Body of pancreas (tissue), 4 donors: Measurements from ENCODE around the gene MICAL1. TPM values are rescaled to one million over a fixed set of nuclear protein-coding genes. Genes with fewer than 3 reads are reported as not detected.

Source experiments
- ATAC-seq: fragments of 150-250 bp; one replicate; pipeline ENCODE4 v1.9.1; 2016
- DNase-seq, 4 donors: peaks; one replicate each; pipeline ENCODE4 v3.0.0-alpha.2; 2019
- H3K27ac ChIP-seq, 4 donors: fragments of 200-600 bp; sonication (generic); 1 replicate in 3 of 4; 2 replicates in 1 of 4; pipeline versions ENCODE4 v1.5.1 to v1.6.1; 2016 to 2019; ENCODE audit warnings: mild to moderate bottlenecking in 1 of 4, mixed read lengths in 1 of 4, moderate library complexity in 1 of 4
- H3K27me3 ChIP-seq, 2 donors: fragments of 200-600 bp; sonication (generic); one replicate each; pipeline ENCODE4 v1.6.0; 2016; ENCODE audit warnings: mild to moderate bottlenecking in 1 of 2
- H3K36me3 ChIP-seq, 2 donors: fragments of 200-600 bp; sonication (generic); replicated peaks in 1 of 2; 2 replicates each; pipeline ENCODE4 v1.5.1; 2016; ENCODE audit warnings: low read depth in 2 of 2; ENCODE audit not compliant: insufficient read depth in 1 of 2
- H3K4me1 ChIP-seq: fragments of 200-600 bp; sonication (generic); one replicate; pipeline ENCODE4 v1.6.0; 2016
- H3K4me3 ChIP-seq, 2 donors: fragments of 200-600 bp; sonication (generic); 1 replicate in 1 of 2; 2 replicates in 1 of 2; pipeline ENCODE4 v1.5.1; 2016 to 2019
- H3K9me3 ChIP-seq, 3 donors: fragments of 200-600 bp; sonication (generic); 1 replicate in 2 of 3; 2 replicates in 1 of 3; pipeline ENCODE4 v1.5.1; 2016
- CTCF ChIP-seq, 7 experiments: fragments of 450-650 bp in 4 of 7; fragments of 200-600 bp in 3 of 7; sonication (generic) in 3 of 7; IDR thresholded peaks; one replicate each; pipeline ENCODE4 v1.5.1; 2016 to 2019; ENCODE audit warnings: antibody characterized with exemption in 7 of 7
- POLR2A ChIP-seq, 3 donors: fragments of 450-650 bp; IDR thresholded peaks; one replicate each; pipeline ENCODE4 v1.6.1; 2016; ENCODE audit warnings: antibody characterized with exemption in 3 of 3, mild to moderate bottlenecking in 2 of 3
- WGBS, 2 donors: methylation state at CpG; one replicate each; pipeline ENCODE4 v1.1.5; 2017; 5-methylcytosine and 5-hydroxymethylcytosine counted together
- intact Hi-C: fragments of 100-400 bp; cut with DNase I; formaldehyde crosslinking; loops from one replicate; pipeline ENCODE4 v1.15.1; 2023
- total RNA-seq, 2 donors: library from RNA; depleted of rRNA; stranded (reverse); fragments of >200 nt; gene quantifications; one replicate each; pipeline ENCODE4 v1.1.0, GENCODE V29; 2016

MICAL1 gene
- total RNA-seq, 2 donors from 2014 or later = 16.1 to 26.0 TPM

GRCh38 chr6:109448615-109449014 is 7.0 kb downstream of the MICAL1 start:
- H3K36me3 ChIP-seq = no peaks in the 10 kb centered on the region
- 45 to 63% methylated on average over 5 to 7 of the region's 7 CpGs for WGBS, 2 donors
- H3K27me3 ChIP-seq = no peaks in the 10 kb centered on the region
- no peak overlapping the region for H3K4me3 ChIP-seq
- H3K4me1 ChIP-seq = no peaks in the 10 kb centered on the region
- H3K27ac ChIP-seq = no peak overlapping the region
- intact Hi-C loops = no loop called here
- TF ChIP-seq POLR2A (IDR thresholded peaks at IDR 0.05) (no peak), CTCF (IDR thresholded peaks at IDR 0.05) (no peak)
- DNase-seq (no peak), ATAC-seq (no peak)
- H3K9me3 ChIP-seq = no peaks in the 10 kb centered on the region

DNA sequence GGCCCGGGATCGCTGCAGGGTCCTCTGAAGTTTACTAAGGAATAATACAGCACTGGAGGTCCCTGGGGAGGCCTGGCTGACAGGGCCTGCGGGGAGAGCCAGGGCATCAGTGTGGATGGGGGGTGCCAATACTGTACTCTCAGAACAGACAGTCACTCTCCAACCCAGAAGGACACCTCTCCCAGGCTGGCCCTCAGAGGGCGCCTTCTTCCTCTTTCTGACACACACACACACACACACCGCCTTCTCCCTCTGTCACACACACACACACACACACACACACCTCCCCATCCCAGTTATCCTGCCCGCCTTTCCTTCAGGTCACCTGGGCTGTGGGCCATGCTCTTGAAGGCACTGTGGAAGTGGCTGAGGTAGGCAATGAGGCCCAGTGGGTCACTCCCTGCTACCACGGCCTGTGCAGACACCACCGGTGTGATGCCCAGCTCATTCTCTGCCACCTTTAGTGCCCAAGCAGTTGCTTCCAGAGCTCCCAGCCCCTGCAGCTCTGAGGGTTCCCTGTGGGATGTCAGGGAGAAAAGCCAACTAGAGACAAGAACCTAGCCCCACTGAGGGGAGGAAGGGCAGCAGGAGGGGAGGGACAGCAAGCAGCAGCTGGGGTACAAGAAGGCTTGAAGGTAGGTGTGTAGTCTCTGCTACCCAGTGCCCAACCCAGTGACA is 7.6 kb downstream of the MICAL1 start:
- TF ChIP-seq POLR2A (IDR thresholded peaks at IDR 0.05) = no peak
- TF ChIP-seq CTCF (IDR thresholded peaks at IDR 0.05) = no peak
- Histone ChIP-seq H3K36me3 (no peaks in the 10 kb centered on the region), H3K4me1 (peaks cover under 1% of the 10 kb centered on the region), H3K4me3 (no peak overlapping the region), H3K27ac (no peak overlapping the region), H3K9me3 (no peaks in the 10 kb centered on the region), H3K27me3 (no peaks in the 10 kb centered on the region)
- DNase-seq (no peak), ATAC-seq (no peak)
- 69 to 81% methylated on average over 8 of the region's 8 CpGs for WGBS, 2 donors
- intact Hi-C loops = no loop called here

DNA sequence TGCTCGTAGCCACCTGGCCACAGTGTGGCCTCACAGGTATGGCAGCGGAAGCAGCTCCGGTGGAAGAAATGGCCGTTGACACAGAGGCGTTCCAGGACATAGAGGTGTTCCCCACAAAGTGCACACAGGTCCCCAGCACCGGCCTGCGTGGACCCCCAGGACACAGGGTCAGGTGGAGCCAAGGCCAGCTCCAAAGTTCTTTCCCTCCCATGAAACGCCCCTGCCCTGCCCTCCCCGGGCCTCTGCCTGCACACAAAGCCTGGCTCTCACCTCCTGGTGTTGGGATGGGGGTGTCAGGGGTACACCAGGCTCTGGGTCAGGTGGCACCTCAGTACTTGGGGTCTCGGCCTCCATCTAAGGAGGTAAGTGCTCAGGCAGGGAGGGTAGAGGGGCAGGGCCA is 8.5 kb downstream of the MICAL1 start:
- intact Hi-C loops = no loop called here
- DNase-seq = no peak
- Histone ChIP-seq H3K27ac (no peak overlapping the region), H3K9me3 (no peaks in the 10 kb centered on the region), H3K27me3 (no peaks in the 10 kb centered on the region), H3K4me3 (no peak overlapping the region), H3K36me3 (no peaks in the 10 kb centered on the region), H3K4me1 (peaks cover 9% of the 10 kb centered on the region)
- 81 to 85% methylated on average over 6 to 10 of the region's 10 CpGs for WGBS, 2 donors
- no peak for ATAC-seq
- TF ChIP-seq POLR2A (IDR thresholded peaks at IDR 0.05) = no peak
- TF ChIP-seq CTCF (IDR thresholded peaks at IDR 0.05) = no peak

GRCh38 chr6:109446541-109446940 is 9.0 kb downstream of the MICAL1 start:
- H3K36me3 ChIP-seq = no peaks in the 10 kb centered on the region
- 81 to 87% methylated on average over 8 of the region's 8 CpGs for WGBS, 2 donors
- H3K4me1 ChIP-seq = peaks cover 15% of the 10 kb centered on the region
- H3K27ac ChIP-seq = no peak overlapping the region
- ATAC-seq = no peak
- no peaks in the 10 kb centered on the region for H3K27me3 ChIP-seq
- H3K9me3 ChIP-seq = no peaks in the 10 kb centered on the region
- H3K4me3 ChIP-seq = no peak overlapping the region
- no peak for DNase-seq
- intact Hi-C loops = no loop called here
- TF ChIP-seq POLR2A (IDR thresholded peaks at IDR 0.05) (no peak), CTCF (IDR thresholded peaks at IDR 0.05) (no peak)

GRCh38 chr6:109446072-109446471 is 9.5 kb downstream of the MICAL1 start:
- no peak for DNase-seq
- H3K9me3 ChIP-seq = no peaks in the 10 kb centered on the region
- WGBS, 2 donors = 84 to 92% methylated on average over 14 to 15 of the region's 15 CpGs
- no peaks in the 10 kb centered on the region for H3K36me3 ChIP-seq
- H3K4me1 ChIP-seq = peaks cover 18% of the 10 kb centered on the region
- no peak overlapping the region for H3K27ac ChIP-seq
- TF ChIP-seq CTCF (IDR thresholded peaks at IDR 0.05) (no peak), POLR2A (IDR thresholded peaks at IDR 0.05) (no peak)
- no peak overlapping the region for H3K4me3 ChIP-seq
- no peak for ATAC-seq
- intact Hi-C loops = no loop called here
- H3K27me3 ChIP-seq = no peaks in the 10 kb centered on the region
